OCI-LY3 (cell line): ENCODE results near the gene LAMP1.
"Not testable (repeated sequence)": the region's sequence is repeated elsewhere in the genome, so short reads cannot be mapped to it uniquely, and the experiment has no call there.

Source experiments
- H2AFZ ChIP-seq: fragments of 200-600, 300-600 bp; shearing (Covaris generic); 2 replicates; pipeline ENCODE4 v1.6.0; 2014; ENCODE audit warnings: antibody characterized with exemption, low read depth, low read length
- H3K27ac ChIP-seq: fragments of 200-600, 300-600 bp; sonication (generic); 2 replicates; pipeline ENCODE4 v1.5.1; 2014; ENCODE audit warnings: mild to moderate bottlenecking, low read length, moderate library complexity, mixed read lengths
- H3K27me3 ChIP-seq: fragments of 200-600, 300-600 bp; sonication (generic); 2 replicates; pipeline ENCODE4 v1.6.1; 2014; ENCODE audit warnings: low read depth, low read length, mixed read lengths
- H3K36me3 ChIP-seq: fragments of 200-600, 300-600 bp; sonication (generic); replicated peaks from 2 replicates; pipeline ENCODE3; 2014; ENCODE audit warnings: low read depth, low read length, mixed read lengths
- H3K4me1 ChIP-seq: fragments of 300-600, 200-600 bp; sonication (generic); 2 replicates; pipeline ENCODE4 v1.6.1; 2014; ENCODE audit warnings: low read length, mixed read lengths
- H3K4me2 ChIP-seq: fragments of 200-600, 300-600 bp; sonication (generic); 2 replicates; pipeline ENCODE4 v1.6.1; 2014; ENCODE audit warnings: low read length, mixed read lengths
- H3K4me3 ChIP-seq: fragments of 300-600, 200-600 bp; sonication (generic); 2 replicates; pipeline ENCODE4 v1.5.1; 2014; ENCODE audit warnings: antibody characterized with exemption, mild to moderate bottlenecking, low read length, moderate library complexity
- H3K79me2 ChIP-seq: fragments of 300-600, 200-600 bp; shearing (Covaris generic); 2 replicates; pipeline ENCODE4 v1.6.1; 2014; ENCODE audit warnings: mild to moderate bottlenecking, low read length, mixed read lengths
- H3K9ac ChIP-seq: fragments of 300-600, 200-600 bp; shearing (Covaris generic); 2 replicates; pipeline ENCODE4 v1.6.0; 2014; ENCODE audit warnings: mild to moderate bottlenecking, low read length, moderate library complexity
- H3K9me3 ChIP-seq: fragments of 200-600, 300-600 bp; shearing (Covaris generic); 2 replicates; pipeline ENCODE4 v1.6.1; 2014; ENCODE audit warnings: low read length, mixed read lengths; ENCODE audit not compliant: insufficient read depth
- H4K20me1 ChIP-seq: fragments of 200-600, 300-600 bp; sonication (generic); 2 replicates; pipeline ENCODE4 v1.6.1; 2016; ENCODE audit warnings: low read length, mixed read lengths; ENCODE audit not compliant: insufficient read depth
- EZH2phosphoT487 ChIP-seq: fragments of 200-600 bp; shearing (Covaris generic); IDR thresholded peaks from 2 replicates; pipeline ENCODE4 v1.6.1; 2018; ENCODE audit warnings: antibody characterized with exemption, mixed run types, low read depth
- TF ChIP-seq, protein P1 (sequence below): fragments of 200-600, 300-600 bp; sonication (generic); IDR thresholded peaks from 2 replicates; pipeline ENCODE4 v1.5.1; 2014; ENCODE audit warnings: antibody characterized with exemption, low read length, low read depth

The LAMP1 gene

DNA sequence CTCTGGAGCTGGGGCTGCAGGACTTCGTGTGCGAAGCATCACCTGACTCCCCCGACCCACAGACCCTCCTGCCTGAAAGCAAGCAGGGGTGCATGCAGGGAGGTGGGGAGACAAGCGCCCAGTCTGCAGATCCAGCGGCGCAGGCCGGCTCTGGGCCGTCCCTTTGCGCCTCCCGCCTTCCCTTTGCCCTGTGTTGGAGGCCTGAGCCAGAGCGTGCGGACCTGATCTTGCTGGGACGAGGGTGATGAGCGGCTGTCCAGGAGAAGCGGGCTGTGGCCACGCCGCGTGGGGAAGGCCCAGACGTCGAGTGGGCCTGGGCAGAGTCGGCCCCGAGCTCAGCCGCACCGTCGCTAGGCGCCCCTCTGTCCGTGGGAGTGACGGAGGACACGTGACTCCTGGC, 72.2 kb downstream of the LAMP1 start:
- Histone ChIP-seq H2AFZ (no peak overlapping the region), H3K9me3 (no peaks in the 10 kb centered on the region), H3K27me3 (no peaks in the 10 kb centered on the region), H4K20me1 (no peaks in the 10 kb centered on the region), H3K27ac (no peak overlapping the region), H3K4me2 (no peak overlapping the region), H3K4me3 (no peak overlapping the region), H3K4me1 (no peaks in the 10 kb centered on the region), H3K36me3 (no peaks in the 10 kb centered on the region), H3K79me2 (no peaks in the 10 kb centered on the region), H3K9ac (no peak overlapping the region)
- no peak for TF ChIP-seq EZH2phosphoT487
- TF ChIP-seq, protein P1, sequence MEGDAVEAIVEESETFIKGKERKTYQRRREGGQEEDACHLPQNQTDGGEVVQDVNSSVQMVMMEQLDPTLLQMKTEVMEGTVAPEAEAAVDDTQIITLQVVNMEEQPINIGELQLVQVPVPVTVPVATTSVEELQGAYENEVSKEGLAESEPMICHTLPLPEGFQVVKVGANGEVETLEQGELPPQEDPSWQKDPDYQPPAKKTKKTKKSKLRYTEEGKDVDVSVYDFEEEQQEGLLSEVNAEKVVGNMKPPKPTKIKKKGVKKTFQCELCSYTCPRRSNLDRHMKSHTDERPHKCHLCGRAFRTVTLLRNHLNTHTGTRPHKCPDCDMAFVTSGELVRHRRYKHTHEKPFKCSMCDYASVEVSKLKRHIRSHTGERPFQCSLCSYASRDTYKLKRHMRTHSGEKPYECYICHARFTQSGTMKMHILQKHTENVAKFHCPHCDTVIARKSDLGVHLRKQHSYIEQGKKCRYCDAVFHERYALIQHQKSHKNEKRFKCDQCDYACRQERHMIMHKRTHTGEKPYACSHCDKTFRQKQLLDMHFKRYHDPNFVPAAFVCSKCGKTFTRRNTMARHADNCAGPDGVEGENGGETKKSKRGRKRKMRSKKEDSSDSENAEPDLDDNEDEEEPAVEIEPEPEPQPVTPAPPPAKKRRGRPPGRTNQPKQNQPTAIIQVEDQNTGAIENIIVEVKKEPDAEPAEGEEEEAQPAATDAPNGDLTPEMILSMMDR: no peak

DNA sequence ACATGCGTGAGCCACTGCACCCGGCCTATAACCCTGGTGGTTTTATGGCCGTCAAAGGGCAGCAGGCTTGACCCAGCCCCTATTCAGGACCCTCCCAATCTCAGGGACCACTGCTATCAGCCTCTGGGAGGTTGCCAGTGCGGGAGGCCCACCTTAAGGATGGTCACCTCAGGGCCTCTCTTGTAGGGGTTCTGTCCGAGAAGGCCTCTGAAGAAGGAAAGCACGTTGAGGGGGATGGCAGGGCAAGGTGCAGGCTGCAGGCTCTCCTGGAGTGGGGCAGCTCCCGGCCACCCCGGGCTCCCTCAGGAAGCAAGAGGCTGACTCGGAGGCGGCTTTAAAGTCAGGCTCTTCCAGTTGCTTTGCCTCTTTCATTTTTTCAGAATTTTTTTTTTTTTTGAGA, 72.8 kb downstream of the LAMP1 start:
- Histone ChIP-seq H3K9me3 (no peaks in the 10 kb centered on the region), H3K79me2 (no peaks in the 10 kb centered on the region), H3K4me1 (no peaks in the 10 kb centered on the region), H4K20me1 (no peaks in the 10 kb centered on the region), H3K9ac (no peak overlapping the region), H3K27ac (no peak overlapping the region), H3K4me2 (no peak overlapping the region), H2AFZ (no peak overlapping the region), H3K27me3 (no peaks in the 10 kb centered on the region), H3K4me3 (no peak overlapping the region), H3K36me3 (no peaks in the 10 kb centered on the region)
- TF ChIP-seq EZH2phosphoT487: no peak
- TF ChIP-seq, protein P1: no peak

GRCh38 chr13:113371061-113371460, 74.0 kb downstream of the LAMP1 start:
- no peak overlapping the region for H2AFZ ChIP-seq
- H3K27me3 ChIP-seq: no peaks in the 10 kb centered on the region
- H3K79me2 ChIP-seq: no peaks in the 10 kb centered on the region
- H3K4me1 ChIP-seq: no peaks in the 10 kb centered on the region
- H3K4me3 ChIP-seq: no peak overlapping the region
- H3K9ac ChIP-seq: no peak overlapping the region
- H3K27ac ChIP-seq: no peak overlapping the region
- H4K20me1 ChIP-seq: no peaks in the 10 kb centered on the region
- no peak overlapping the region for H3K4me2 ChIP-seq
- no peaks in the 10 kb centered on the region for H3K36me3 ChIP-seq
- TF ChIP-seq, protein P1: no peak
- TF ChIP-seq EZH2phosphoT487: no peak
- no peaks in the 10 kb centered on the region for H3K9me3 ChIP-seq

GRCh38 chr13:113371701-113372100, 74.7 kb downstream of the LAMP1 start:
- not testable (repeated sequence) for H3K9ac ChIP-seq, H3K4me3 ChIP-seq, H3K9me3 ChIP-seq, H3K79me2 ChIP-seq, H3K27me3 ChIP-seq, H3K36me3 ChIP-seq, H4K20me1 ChIP-seq, H3K27ac ChIP-seq, H3K4me1 ChIP-seq, H2AFZ ChIP-seq, H3K4me2 ChIP-seq
